ENCODE results near the gene PPM1A.

PPM1A gene

GRCh38 chr14:60226298-60226697 is 22.7 kb upstream of the PPM1A start:
- DNase-seq (ENCODE audit: low read depth): no peak

DNA sequence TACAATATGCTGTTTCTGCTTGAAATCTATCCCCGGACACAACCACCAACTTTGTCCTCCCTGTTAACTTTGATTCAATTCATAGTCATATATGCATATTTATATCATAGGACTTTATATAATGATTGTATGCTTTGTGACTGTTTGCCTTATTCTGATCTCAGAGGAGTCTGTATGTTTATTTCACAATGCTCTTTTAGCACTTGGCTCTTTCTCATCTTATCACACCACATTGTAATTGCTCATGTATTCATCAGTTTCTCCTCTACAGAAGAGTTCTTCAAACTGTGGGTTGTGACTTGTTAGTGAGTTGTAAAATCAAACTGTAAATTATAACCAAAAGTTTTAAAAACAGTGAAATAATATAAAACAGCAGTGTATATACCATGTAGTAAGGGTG is 21.7 kb upstream of the PPM1A start:
- no peak for DNase-seq (ENCODE audit: low read depth)

DNA sequence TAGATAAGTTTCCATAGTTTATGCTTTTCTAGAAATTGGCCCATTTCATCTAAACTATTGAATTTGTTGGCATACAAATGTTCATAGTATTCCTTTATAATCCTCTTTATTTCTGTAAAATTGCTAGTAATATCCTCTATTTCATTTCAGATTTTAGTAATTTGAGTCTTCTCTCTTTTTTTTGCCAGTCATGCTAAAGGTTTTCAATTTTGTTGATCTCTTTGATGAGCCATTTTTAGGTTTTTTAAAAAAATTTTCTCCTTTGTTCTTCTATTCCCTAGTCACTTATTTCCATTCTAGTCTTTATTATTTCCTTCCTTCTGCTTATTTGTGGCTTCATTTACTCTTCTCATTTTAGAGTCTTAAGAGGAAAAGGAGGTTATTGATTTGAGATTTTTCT is 19.4 kb upstream of the PPM1A start:
- DNase-seq (ENCODE audit: low read depth): no peak

DNA sequence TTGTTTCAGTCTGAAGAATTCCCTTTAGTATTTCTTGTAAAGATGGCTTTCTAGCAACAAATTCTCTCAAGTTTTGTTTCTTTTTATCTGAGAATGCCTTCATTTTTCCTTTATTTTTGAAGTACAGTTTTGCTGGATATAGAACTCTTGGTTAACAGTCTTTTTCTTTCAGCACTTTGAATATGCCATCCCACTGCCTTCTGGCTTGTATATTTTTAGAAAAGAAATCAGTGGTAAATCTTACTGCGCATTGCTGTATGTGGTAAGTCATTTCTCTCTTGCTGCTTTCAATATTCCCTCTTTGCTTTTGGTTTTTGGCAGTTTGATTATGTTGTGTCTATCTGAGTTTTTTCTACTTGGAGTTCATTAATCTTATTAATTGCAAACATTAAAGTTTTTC is 16.8 kb upstream of the PPM1A start:
- DNase-seq (ENCODE audit: low read depth): no peak

GRCh38 chr14:60233251-60233650 is 15.8 kb upstream of the PPM1A start:
- no peak for DNase-seq (ENCODE audit: low read depth)

- no peak for DNase-seq (ENCODE audit: low read depth)
These were observed 15.1 kb upstream of the PPM1A start for GRCh38 chr14:60233891-60234290.

GRCh38 chr14:60235440-60235839 is 13.6 kb upstream of the PPM1A start:
- no peak for DNase-seq (ENCODE audit: low read depth)

DNA sequence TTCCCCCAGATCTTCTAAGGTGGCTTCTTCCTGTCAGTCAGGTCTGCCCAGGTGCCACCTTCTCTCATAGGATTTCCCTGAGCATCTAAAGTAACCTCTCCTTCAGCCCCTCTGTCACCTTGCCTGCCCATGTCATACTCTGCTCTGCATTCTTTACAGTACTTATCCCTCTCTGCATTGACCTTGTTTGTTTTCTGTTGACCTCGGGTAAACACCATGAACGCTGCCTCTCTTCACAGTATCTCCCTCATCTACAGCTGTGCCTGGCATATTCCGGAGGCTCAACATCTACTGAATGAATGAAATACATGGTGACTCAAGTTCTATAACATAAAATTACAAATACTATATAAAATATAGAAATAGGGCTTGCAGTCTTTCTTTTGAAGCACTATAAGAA is 10.1 kb upstream of the PPM1A start:
- DNase-seq (ENCODE audit: low read depth): no peak

- DNase-seq (ENCODE audit: low read depth): no peak
These were observed 8.7 kb upstream of the PPM1A start for GRCh38 chr14:60240139-60240856.

DNA sequence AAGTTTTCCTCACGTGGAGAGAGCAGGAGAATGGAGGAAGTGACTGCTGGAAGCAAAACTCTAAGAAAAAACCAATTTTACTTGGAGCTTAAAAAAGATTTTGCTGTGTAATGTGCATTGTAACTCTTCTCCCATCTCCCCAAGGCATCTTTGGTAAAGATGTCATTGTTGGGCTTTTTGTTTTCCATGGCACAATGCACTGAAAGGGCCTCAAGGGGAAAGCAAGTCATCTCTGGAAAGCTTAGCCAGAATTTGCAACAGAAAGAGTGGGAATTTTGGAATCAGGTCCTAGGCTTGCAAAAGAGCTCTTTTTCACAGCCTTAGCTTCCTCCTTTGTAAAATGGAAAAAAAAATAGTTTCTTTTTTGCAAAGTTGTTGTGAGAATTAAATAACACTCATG is 7.9 kb upstream of the PPM1A start:
- no peak for DNase-seq (ENCODE audit: low read depth)

DNA sequence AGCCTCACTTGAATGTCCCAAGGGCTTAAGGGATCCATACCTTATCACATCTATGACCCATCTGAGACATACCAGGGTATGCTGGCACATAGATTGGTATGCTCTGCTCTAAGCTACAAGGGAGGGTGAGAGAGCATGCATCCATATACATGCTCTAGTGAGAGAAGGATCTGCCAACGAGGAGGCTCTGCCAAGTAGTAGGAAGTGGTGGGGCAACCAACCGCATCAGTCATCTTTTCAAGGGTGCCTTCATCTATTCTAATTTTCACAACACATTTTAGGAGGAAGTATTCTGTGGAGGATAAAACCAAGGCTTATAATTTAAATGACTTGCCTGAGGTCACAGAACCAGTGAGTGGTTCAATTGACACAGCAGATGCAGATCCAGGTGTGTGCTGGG is 6.6 kb upstream of the PPM1A start:
- no peak for DNase-seq (ENCODE audit: low read depth)

DNA sequence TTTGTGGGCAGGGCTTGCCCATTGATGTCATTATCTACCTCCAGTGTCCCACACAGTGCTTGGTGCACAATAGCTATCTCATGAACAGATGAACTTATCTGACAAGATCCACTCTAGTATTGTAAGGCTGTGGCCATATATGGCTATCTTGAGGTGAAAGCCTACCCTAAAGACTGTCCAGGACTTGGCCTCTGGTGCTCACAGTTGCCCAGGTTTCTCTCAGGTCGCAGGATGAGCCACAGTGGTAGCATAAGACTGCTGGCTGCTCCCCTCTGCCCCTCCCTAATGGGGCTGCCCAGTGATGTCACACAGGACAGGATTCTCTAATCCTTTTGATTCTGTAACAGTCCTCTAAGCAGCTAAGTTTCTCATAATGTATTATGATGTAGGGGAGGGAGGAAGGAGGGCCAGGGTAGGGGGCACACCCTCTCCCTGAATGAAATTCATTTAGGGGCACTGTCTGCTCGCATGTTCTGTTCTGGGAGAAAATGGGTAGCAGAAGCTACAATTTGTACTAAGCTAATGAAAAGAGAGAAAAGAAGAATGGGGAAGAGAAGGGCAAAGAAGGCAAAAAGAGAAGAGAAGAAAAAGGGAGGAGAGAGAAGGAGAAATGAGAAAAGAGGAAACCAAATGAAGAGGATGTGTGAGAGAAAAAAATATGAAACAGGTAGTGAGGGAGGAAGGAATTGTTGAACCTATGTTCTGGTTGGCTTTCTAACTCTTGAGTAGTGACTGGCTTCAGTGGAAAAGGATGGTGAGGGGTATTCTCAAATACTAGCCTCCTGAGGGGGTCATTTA is 3.4 kb upstream of the PPM1A start:
- no peak for DNase-seq (ENCODE audit: low read depth)

DNA sequence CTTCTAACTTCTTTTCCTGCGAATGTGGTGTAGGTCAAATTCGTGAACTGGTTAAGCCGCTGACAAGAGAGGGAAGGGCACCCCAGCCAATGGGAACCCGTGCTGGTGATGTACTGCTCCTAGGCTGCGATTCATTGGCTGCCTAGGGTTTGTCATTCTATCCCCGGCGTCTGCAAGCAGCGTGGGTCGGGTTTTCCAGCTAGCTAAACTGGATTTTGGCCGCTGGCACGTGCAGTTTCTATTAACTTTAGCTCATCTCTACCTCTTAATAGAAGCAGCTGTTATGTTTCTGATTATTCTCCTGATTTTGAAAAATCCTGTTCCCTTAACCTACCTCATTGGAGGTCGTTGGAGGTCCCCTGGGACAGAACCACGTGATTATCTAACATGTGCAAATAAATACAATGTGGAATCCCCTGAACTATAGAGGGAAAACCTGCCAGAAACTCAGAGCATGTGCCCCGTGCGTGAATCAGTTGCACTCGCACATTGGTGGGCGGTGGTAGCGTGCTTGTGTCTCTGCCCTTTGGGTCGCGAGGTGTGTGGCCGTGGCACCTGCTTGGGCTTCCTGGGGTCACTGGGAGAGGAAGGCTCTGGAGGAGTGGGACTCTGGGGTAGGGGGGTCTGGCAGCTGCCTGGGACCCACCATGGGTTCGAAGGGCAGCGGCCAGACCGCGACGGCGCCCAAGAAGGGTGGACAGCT is 876 bp upstream of the PPM1A start:
- DNase-seq (ENCODE audit: low read depth): peak; percentile 60

DNA sequence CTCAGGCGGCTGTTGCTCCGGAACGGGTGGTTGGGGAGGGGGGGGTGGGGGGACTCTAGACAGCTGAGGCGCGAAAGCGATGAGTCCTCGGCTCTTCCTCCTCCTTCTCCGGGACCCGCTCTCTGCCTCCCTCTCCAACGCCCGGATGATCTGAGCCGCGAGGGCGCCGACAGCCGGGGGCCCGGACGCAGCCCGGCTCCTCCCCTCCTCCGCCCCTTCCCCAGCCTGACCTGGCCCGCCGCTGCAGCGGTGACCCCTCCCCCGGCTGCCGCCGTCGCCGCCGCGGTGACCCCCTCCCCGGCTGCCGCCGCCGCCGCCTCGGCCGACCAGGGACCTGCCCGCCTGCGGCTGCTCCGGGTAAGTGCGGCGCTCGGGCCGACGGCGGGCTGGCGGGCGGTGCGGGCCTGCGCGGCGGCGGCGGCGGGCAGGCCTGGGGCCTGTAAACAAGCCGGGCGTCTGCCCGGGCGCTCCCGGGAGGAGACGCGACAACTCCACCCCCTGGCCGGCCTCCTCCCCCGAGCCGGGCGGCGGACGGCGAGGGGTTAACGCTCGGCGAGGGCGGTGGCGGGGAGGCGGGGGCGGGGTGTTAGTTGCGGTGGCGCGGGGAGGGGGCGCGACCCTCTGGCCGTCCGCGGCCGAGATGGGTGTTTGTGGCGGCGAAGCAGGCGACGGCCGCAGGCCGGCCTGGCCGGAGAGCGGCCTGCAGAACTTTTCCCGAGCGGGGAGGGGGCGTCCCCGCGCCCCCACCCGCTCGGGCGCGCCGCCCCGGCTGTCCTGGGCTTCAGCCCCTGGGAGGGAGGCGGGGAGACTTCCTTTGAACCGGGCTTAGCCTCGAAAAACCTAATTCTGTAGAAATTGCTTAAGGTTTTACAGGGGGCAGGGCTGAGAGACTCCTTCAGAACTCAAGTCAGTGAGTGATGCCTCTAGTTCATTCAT is 568 bp downstream of the PPM1A start:
- peak; percentile 47 for DNase-seq (ENCODE audit: low read depth)

DNA sequence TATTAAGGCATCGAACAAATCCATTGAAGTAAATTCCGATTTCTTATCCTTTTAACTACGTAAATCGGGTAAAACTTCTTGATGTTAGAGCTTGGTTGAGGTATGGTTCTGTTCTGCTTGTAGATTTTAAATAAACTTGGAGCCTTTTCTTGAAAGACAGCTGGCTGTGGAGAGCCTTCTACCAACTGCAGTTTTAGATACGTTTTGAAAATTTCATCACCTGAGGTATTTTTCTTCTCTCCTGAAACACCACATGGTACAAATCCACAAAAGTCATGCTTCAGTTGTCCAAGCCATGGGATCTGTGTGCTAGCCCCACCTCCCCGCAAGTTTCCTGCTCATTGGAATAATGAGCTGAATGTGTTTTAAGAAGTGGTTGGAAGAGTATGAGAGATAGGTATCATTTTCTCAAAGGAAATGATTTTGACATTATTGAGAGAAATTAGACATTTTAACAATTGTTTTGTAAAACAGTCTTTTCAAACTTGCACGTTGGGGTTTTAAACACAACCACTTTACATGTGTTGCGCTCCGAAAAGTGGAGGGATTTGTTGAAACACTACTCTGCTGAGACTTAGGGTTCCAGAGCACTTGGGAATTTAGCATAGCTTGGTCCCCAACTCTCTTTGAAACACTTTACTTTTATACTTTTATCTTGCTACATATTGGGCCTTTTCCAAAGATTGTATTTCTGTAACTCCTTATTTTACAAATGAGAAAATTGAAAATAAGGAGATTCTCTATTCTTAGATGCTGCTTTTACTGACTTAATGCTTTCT is 1.4 kb downstream of the PPM1A start:
- no peak for DNase-seq (ENCODE audit: low read depth)

DNA sequence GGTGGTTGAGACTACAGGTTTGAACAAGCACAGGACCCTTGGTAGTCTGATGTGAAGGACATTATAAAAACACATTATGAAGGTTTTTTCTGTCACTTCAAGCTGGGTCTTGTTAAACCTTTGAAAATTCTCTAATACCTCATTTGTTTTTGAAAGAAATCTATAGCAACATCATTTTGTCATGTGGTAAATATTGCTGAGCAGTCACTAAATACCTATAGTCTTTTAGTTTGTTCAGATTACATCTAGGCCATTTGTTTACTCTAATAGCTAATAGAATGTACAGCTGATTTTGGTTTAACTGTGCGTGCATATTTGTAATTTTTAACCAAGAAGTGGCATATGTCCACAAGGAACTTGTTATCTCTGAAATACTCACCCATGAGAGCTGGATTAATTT is 2.9 kb downstream of the PPM1A start:
- no peak for DNase-seq (ENCODE audit: low read depth)

DNA sequence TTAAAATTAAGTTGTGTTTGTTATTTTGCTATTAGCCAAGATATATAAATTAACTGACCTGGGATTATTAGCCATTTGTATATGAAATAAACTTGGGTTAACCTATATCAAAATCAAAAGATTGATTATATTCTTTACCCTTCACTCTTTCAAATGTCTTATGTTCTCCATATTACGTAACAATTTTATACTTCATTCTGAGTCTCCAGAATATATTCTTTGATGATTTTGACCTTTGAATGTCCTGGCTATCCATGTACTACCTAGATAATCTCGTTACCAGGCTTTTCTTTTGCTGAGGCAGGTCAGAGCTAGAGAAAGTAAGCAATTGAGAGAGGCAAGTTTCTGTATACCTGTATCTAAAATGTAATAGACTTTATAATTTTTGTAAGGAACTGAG is 3.6 kb downstream of the PPM1A start:
- no peak for DNase-seq (ENCODE audit: low read depth)

GRCh38 chr14:60253649-60254048 is 4.6 kb downstream of the PPM1A start:
- DNase-seq (ENCODE audit: low read depth): no peak

- no peak for DNase-seq (ENCODE audit: low read depth)
These were observed 5.2 kb downstream of the PPM1A start for GRCh38 chr14:60254176-60254575.

GRCh38 chr14:60257865-60258264 is 8.8 kb downstream of the PPM1A start:
- no peak for DNase-seq (ENCODE audit: low read depth)

GRCh38 chr14:60265163-60265562 is 16.1 kb downstream of the PPM1A start:
- no peak for DNase-seq (ENCODE audit: low read depth)

Data from activated gamma-delta T cell treated with anti-CD3 and anti-CD28 coated beads, Interleukin-2, amount 50 U/mL, for 16 hours (primary cell).